Kidney (tissue), 22 donors: ENCODE results near the gene IRF2BP2. TPM values are rescaled to one million over a fixed set of nuclear protein-coding genes. Genes with fewer than 3 reads are reported as not detected.

ENCODE experiments used
- DNase-seq, 5 donors: peaks; one replicate each; pipeline ENCODE4 v3.0.0-alpha.2; 2013 to 2020
- FAIRE-seq: peaks from 2 replicates; lab custom pipeline; 2012; peaks lifted over from hg19 to GRCh38; lab: Jason Lieb, UNC
- H3K27ac ChIP-seq, 2 donors: one replicate each; pipeline ENCODE4 v1.7.0; 2013; ENCODE audit warnings: low read depth in 2 of 2, low read length in 2 of 2, inconsistent platforms in 1 of 2
- H3K27me3 ChIP-seq: one replicate; pipeline ENCODE4 v1.7.1; 2013; ENCODE audit warnings: low read length, inconsistent platforms; ENCODE audit not compliant: control insufficient read depth, insufficient read depth
- H3K36me3 ChIP-seq, 3 donors: one replicate each; pipeline versions ENCODE4 v1.7.0 to v1.7.1; 2013; ENCODE audit warnings: low read length in 3 of 3, control low read depth in 1 of 3, inconsistent platforms in 1 of 3; ENCODE audit not compliant: insufficient read depth in 3 of 3, control insufficient read depth in 2 of 3
- H3K4me1 ChIP-seq, 3 donors: one replicate each; pipeline versions ENCODE4 v1.7.0 to v1.7.1; 2013; ENCODE audit warnings: low read length in 3 of 3, inconsistent platforms in 1 of 3, low read depth in 1 of 3; ENCODE audit not compliant: control insufficient read depth in 2 of 3, insufficient read depth in 2 of 3
- H3K4me3 ChIP-seq, 3 donors: one replicate each; pipeline versions ENCODE4 v1.7.0 to v1.8.1; 2013; ENCODE audit warnings: low read length in 3 of 3, control low read depth in 1 of 3, inconsistent platforms in 1 of 3
- H3K9ac ChIP-seq, 3 donors: one replicate each; pipeline versions ENCODE4 v1.7.0 to v1.7.1; 2013; ENCODE audit warnings: low read length in 3 of 3, control low read depth in 1 of 3, inconsistent platforms in 1 of 3
- H3K9me3 ChIP-seq, 3 donors: one replicate each; pipeline versions ENCODE4 v1.7.0 to v1.7.1; 2013; ENCODE audit warnings: low read length in 3 of 3, control low read depth in 1 of 3, inconsistent platforms in 1 of 3; ENCODE audit not compliant: control insufficient read depth in 2 of 3, insufficient read depth in 1 of 3
- CTCF ChIP-seq: IDR thresholded peaks from 3 replicates; pipeline ENCODE4 v1.5.1; 2012; ENCODE audit warnings: mild to moderate bottlenecking, moderate library complexity, borderline replicate concordance; ENCODE audit not compliant: insufficient read depth; ENCODE audit errors: extremely low read depth
- intact Hi-C: fragments of 100-400 bp; cut with DNase I; formaldehyde crosslinking; loops from one replicate; pipeline ENCODE4 v1.11.1; 2022
- long read RNA-seq, 10 donors: library from polyadenylated mRNA in 1 of 10; unstranded in 1 of 10; transcript quantifications; one replicate each; pipeline ENCODE4 v2.0.0 and lab custom pipeline, GENCODE V29; 2021 to 2026
- polyA plus RNA-seq: library from polyadenylated mRNA; stranded (reverse); fragments of 350-450 nt; fragmentation: Illumina TruSeq; extraction: RNeasy Lipid Tissue Mini Kit (QIAGEN cat#74804); gene quantifications from one replicate; pipeline ENCODE4 v1.2.3, GENCODE V29; 2014; ENCODE audit warnings: low read depth, low replicate concordance; ENCODE audit not compliant: insufficient read depth
- total RNA-seq: library from RNA; stranded (reverse); fragmentation: NEBNext Ultra II Directional; extraction: Animal tissue kit (Norgen Biotek cat#: 25700); gene quantifications from one replicate; pipeline ENCODE4 v1.2.1, GENCODE V29; 2021
- donor health status: control.
- donor health status: control.
- donor health status: control.
- donor health status: control.
- donor health status: control.
- donor health status: DM: yes; HTN: yes; CAD: no.
- donor health status: Normal renal cell carcinoma (clear cell type).

IRF2BP2 gene
- total RNA-seq (130 TPM), polyA plus RNA-seq (53.8 TPM)
- long read RNA-seq, donor 1, full-length matches to known transcripts = 23 of 23 reads
- long read RNA-seq, donor 1, partial matches to known transcripts = 0 of 23 reads
- long read RNA-seq, donor 1, other reads (novel, unspliced or antisense) = 0 of 23 reads
- long read RNA-seq, donor 2, full-length matches to known transcripts = 19 of 19 reads
- long read RNA-seq, donor 2, partial matches to known transcripts = 0 of 19 reads
- long read RNA-seq, donor 2, other reads (novel, unspliced or antisense) = 0 of 19 reads
- long read RNA-seq, donor 3, full-length matches to known transcripts = 21 of 21 reads
- long read RNA-seq, donor 3, partial matches to known transcripts = 0 of 21 reads
- long read RNA-seq, donor 3, other reads (novel, unspliced or antisense) = 0 of 21 reads
- long read RNA-seq, donor 4, full-length matches to known transcripts = 26 of 26 reads
- long read RNA-seq, donor 4, partial matches to known transcripts = 0 of 26 reads
- long read RNA-seq, donor 4, other reads (novel, unspliced or antisense) = 0 of 26 reads
- long read RNA-seq, donor 5 = 0 reads
- long read RNA-seq, donor 6, full-length matches to known transcripts = 7 of 7 reads
- long read RNA-seq, donor 6, partial matches to known transcripts = 0 of 7 reads
- long read RNA-seq, donor 6, other reads (novel, unspliced or antisense) = 0 of 7 reads
- long read RNA-seq, donor 7, full-length matches to known transcripts = 46 of 109 reads
- long read RNA-seq, donor 7, partial matches to known transcripts = 0 of 109 reads
- long read RNA-seq, donor 7, other reads (novel, unspliced or antisense) = 63 of 109 reads
- long read RNA-seq, donor 8, full-length matches to known transcripts = 39 of 39 reads
- long read RNA-seq, donor 8, partial matches to known transcripts = 0 of 39 reads
- long read RNA-seq, donor 8, other reads (novel, unspliced or antisense) = 0 of 39 reads
- long read RNA-seq, donor 9, full-length matches to known transcripts = 16 of 16 reads
- long read RNA-seq, donor 9, partial matches to known transcripts = 0 of 16 reads
- long read RNA-seq, donor 9, other reads (novel, unspliced or antisense) = 0 of 16 reads
- long read RNA-seq, donor 10, full-length matches to known transcripts = 23 of 23 reads
- long read RNA-seq, donor 10, partial matches to known transcripts = 0 of 23 reads
- long read RNA-seq, donor 10, other reads (novel, unspliced or antisense) = 0 of 23 reads

- DNase-seq (peak; percentile 91 to 95 (median 94)), FAIRE-seq (no peak)
- no peak for TF ChIP-seq CTCF
- H3K27ac ChIP-seq = peak within 1 kb of the TSS; percentile 100
- H3K36me3 ChIP-seq = peaks cover 7 to 31% (median 17%) of the 10 kb centered on the region in 3 donors
- H3K27me3 ChIP-seq = no peaks in the 10 kb centered on the region
- intact Hi-C loops = loop anchor here (10.0 kb wide), 3 partner anchors 115 to 375 kb away; no protein-coding TSS in a partner anchor
- H3K9me3 ChIP-seq = no peaks in the 10 kb centered on the region
- peak within 1 kb of the TSS; percentile 95 to 100 (median 97) for H3K9ac ChIP-seq
- peaks cover 23 to 29% (median 28%) of the 10 kb centered on the region in 3 donors for H3K4me1 ChIP-seq
- peak within 1 kb of the TSS; percentile 81 to 97 (median 89) for H3K4me3 ChIP-seq
These were observed at the start of gene IRF2BP2 for GRCh38 chr1:234610061-234610665. Gene IRF2BP2, minus strand, starts transcription at chr1:234610178. Its CDS starts 684 bp downstream, at chr1:234609494.

- Histone ChIP-seq H3K27me3 (no peaks in the 10 kb centered on the region), H3K27ac (no peak overlapping the region), H3K9ac (no peak overlapping the region), H3K4me3 (no peak overlapping the region), H3K4me1 (peaks cover 3 to 18% (median 7%) of the 10 kb centered on the region in 3 donors), H3K36me3 (no peaks in the 10 kb centered on the region), H3K9me3 (no peaks in the 10 kb centered on the region)
- TF ChIP-seq CTCF = no peak
- no peak for FAIRE-seq
- no peak for DNase-seq
- intact Hi-C loops = no loop called here
These were observed 49.6 kb upstream of the IRF2BP2 start for GRCh38 chr1:234659538-234659937.

- FAIRE-seq (no peak), DNase-seq (peak in 1 of 5 donors; percentile 21)
- Histone ChIP-seq H3K4me3 (no peak overlapping the region), H3K9ac (no peak overlapping the region), H3K27ac (peak overlapping the region; percentile 76 to 82), H3K9me3 (no peaks in the 10 kb centered on the region), H3K36me3 (no peaks in the 10 kb centered on the region), H3K27me3 (no peaks in the 10 kb centered on the region), H3K4me1 (peaks cover 3 to 18% (median 7%) of the 10 kb centered on the region in 3 donors)
- intact Hi-C loops = no loop called here
- no peak for TF ChIP-seq CTCF
These were observed 48.2 kb upstream of the IRF2BP2 start for GRCh38 chr1:234658138-234658537.
